Measurements from ENCODE around the gene WDFY2.

Gene WDFY2

DNA sequence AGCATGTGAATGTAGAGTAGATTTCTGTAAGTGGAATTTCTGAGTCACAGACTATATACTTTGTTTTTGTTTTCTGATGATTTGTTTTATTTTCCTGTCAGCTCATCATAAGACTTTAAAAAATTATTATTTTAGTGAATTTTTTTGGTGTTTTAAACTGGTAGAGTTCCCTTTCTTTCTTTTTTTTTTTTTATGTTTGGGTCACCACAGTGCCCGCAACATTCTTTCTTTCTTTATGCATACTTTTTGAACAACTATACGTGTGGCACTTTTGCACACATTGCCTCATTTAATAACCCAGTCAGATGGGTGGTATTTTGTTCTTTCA, 46.0 kb downstream of the WDFY2 start:
- H3K4me3 ChIP-seq (ENCODE audit: low read length): no peak overlapping the region

DNA sequence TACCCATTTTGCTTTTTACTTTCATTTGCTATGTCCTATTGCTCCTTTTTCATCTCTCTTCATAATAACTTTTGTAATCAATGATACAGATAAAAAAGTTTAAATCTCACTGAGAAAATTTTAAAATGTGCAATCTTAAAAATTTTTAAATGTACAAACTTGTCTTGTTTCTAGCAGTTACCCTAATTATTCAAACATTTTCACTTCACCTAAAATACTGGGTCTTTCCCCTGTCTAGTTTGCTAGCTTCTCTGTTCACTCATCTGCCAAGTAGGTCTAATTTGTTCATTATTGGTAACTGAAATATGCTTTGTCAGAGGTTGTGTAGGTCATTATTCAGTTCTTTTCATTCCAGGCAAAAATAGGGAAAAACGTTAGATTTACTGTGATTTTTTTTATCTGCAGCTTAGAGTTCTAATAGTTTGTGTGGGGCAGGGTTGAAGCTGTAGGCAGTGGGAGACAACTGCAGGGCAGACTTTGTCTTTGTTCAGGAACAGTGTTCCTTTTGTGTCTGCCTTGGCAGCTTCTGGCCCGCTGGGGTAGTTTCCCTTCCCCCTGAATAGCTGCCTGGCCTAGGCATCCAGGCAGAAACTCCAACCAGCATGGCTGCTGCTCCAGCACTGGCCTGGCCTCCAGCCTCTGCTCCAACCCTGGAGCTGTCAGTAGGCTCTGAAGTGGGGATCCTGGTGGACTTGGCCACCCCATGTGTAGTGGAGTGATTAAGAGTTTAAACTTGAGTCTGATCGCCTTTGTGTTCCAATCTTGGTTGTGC, 48.5 kb downstream of the WDFY2 start:
- TF ChIP-seq, protein P1, sequence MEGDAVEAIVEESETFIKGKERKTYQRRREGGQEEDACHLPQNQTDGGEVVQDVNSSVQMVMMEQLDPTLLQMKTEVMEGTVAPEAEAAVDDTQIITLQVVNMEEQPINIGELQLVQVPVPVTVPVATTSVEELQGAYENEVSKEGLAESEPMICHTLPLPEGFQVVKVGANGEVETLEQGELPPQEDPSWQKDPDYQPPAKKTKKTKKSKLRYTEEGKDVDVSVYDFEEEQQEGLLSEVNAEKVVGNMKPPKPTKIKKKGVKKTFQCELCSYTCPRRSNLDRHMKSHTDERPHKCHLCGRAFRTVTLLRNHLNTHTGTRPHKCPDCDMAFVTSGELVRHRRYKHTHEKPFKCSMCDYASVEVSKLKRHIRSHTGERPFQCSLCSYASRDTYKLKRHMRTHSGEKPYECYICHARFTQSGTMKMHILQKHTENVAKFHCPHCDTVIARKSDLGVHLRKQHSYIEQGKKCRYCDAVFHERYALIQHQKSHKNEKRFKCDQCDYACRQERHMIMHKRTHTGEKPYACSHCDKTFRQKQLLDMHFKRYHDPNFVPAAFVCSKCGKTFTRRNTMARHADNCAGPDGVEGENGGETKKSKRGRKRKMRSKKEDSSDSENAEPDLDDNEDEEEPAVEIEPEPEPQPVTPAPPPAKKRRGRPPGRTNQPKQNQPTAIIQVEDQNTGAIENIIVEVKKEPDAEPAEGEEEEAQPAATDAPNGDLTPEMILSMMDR (conservative IDR thresholded peaks at IDR 0.05; ENCODE audit: low read depth, low read length): no peak
- DNase-seq (ENCODE audit: low read depth): no peak
- H3K4me3 ChIP-seq (ENCODE audit: low read length): no peak overlapping the region

More for the DNA sequence above, 46.0 kb downstream of the WDFY2 start:
- DNase-seq (ENCODE audit: low read depth): no peak
- TF ChIP-seq, protein P1 (conservative IDR thresholded peaks at IDR 0.05; ENCODE audit: low read depth, low read length): no peak

- H3K4me3 ChIP-seq (ENCODE audit: low read length): no peak overlapping the region
- TF ChIP-seq, protein P1 (conservative IDR thresholded peaks at IDR 0.05; ENCODE audit: low read depth, low read length): no peak
- no peak for DNase-seq (ENCODE audit: low read depth)
Observed at GRCh38 chr13:51635137-51635878, 51.0 kb downstream of the WDFY2 start.

- no peak overlapping the region for H3K4me3 ChIP-seq (ENCODE audit: low read length)
- no peak for DNase-seq (ENCODE audit: low read depth)
- TF ChIP-seq, protein P1 (conservative IDR thresholded peaks at IDR 0.05; ENCODE audit: low read depth, low read length): no peak
Observed at GRCh38 chr13:51636349-51636890, 52.2 kb downstream of the WDFY2 start.

DNA sequence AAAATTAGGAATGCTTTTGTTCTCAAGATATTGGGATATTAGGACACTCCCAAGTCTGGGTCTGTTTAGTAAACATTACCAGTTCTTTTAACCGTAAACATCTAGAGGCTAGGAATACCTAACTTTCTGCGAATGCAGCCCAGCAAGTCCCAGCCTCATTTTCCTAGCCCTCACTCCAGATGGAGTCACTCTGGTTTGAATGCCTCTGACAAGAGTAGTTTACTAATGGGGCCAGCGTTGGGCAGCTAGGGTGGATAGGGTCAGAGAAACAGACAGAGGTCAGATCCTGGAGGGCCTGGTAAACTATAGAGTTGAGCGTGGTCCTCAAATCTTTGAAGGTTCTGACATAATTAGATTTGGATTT, 53.6 kb downstream of the WDFY2 start:
- H3K4me3 ChIP-seq (ENCODE audit: low read length): no peak overlapping the region

GRCh38 chr13:51638216-51638871, 54.1 kb downstream of the WDFY2 start:
- TF ChIP-seq, protein P1 (conservative IDR thresholded peaks at IDR 0.05; ENCODE audit: low read depth, low read length): no peak
- peak; percentile 59 for DNase-seq (ENCODE audit: low read depth)
- no peak overlapping the region for H3K4me3 ChIP-seq (ENCODE audit: low read length)

More for the DNA sequence above, 53.6 kb downstream of the WDFY2 start:
- no peak for DNase-seq (ENCODE audit: low read depth)
- TF ChIP-seq, protein P1 (conservative IDR thresholded peaks at IDR 0.05; ENCODE audit: low read depth, low read length): no peak
